Stomach (tissue), 9 donors: ENCODE results near the gene COG5. TPM values are rescaled to one million over a fixed set of nuclear protein-coding genes. Genes with fewer than 3 reads are reported as not detected.
A peak's percentile ranks its signal among the peaks of the same experiment; 100 is the strongest.

Source experiments
- DNase-seq, 2 donors: peaks; one replicate each; pipeline versions ENCODE4 v3.0.0 to v3.0.0-alpha.2; 2013 to 2019
- H3K27ac ChIP-seq, 5 donors: fragments of 200-600 bp in 4 of 5; sonication (generic) in 4 of 5; one replicate each; pipeline ENCODE4 v1.5.1; 2013 to 2019; ENCODE audit warnings: mild to moderate bottlenecking in 1 of 5, moderate library complexity in 1 of 5
- H3K27me3 ChIP-seq, 3 donors: fragments of 200-600 bp; sonication (generic); one replicate each; pipeline ENCODE4 v1.5.1; 2017 to 2019; ENCODE audit warnings: mixed run types in 1 of 3
- H3K36me3 ChIP-seq, 4 donors: fragments of 200-600 bp; sonication (generic); 1 replicate in 3 of 4; 2 replicates in 1 of 4; pipeline ENCODE4 v1.5.1; 2016 to 2019
- H3K4me1 ChIP-seq, 4 donors: fragments of 200-600 bp; sonication (generic); one replicate each; pipeline ENCODE4 v1.5.1; 2016 to 2019
- H3K4me3 ChIP-seq, 4 donors: fragments of 200-600 bp; sonication (generic) in 3 of 4; one replicate each; pipeline ENCODE4 v1.5.1; 2016 to 2019; ENCODE audit warnings: mild to moderate bottlenecking in 1 of 4
- H3K9me3 ChIP-seq, 4 donors: fragments of 200-600 bp; sonication (generic); one replicate each; pipeline ENCODE4 v1.5.1; 2016 to 2019
- CTCF ChIP-seq, 7 experiments: fragments of 450-650 bp in 4 of 7; fragments of 200-600 bp in 3 of 7; sonication (generic) in 3 of 7; IDR thresholded peaks; one replicate each; pipeline ENCODE4 v1.5.1; 2016 to 2019; ENCODE audit warnings: antibody characterized with exemption in 7 of 7, control low read depth in 2 of 7, mild to moderate bottlenecking in 1 of 7
- EP300 ChIP-seq: sonication (generic); formaldehyde crosslinking; IDR thresholded peaks from one replicate; pipeline ENCODE4 v1.6.1; 2017; ENCODE audit warnings: antibody characterized with exemption
- POLR2A ChIP-seq, 4 donors: fragments of 450-650 bp; IDR thresholded peaks; one replicate each; pipeline ENCODE4 v1.6.1; 2016; ENCODE audit warnings: antibody characterized with exemption in 4 of 4, control low read depth in 2 of 4, mild to moderate bottlenecking in 1 of 4, moderate library complexity in 1 of 4
- POLR2AphosphoS5 ChIP-seq, 3 donors: sonication (generic); formaldehyde crosslinking; IDR thresholded peaks; one replicate each; pipeline ENCODE4 v1.6.1; 2016; ENCODE audit warnings: antibody characterized with exemption in 3 of 3
- WGBS, 5 donors: extraction: QIAGEN DNeasy Blood & Tissue Kit in 3 of 5; methylation state at CpG; one replicate each; pipeline versions ENCODE4 v1.1.5 to v1.1.7; 2013 to 2018; 5-methylcytosine and 5-hydroxymethylcytosine counted together
- intact Hi-C: fragments of 100-400 bp; cut with DNase I; formaldehyde crosslinking; loops from one replicate; pipeline ENCODE4 v1.15.1; 2023; ENCODE audit warnings: low total_unique reads
- polyA plus RNA-seq, 3 donors: library from polyadenylated mRNA; stranded (reverse); fragments of 200-250 nt; gene quantifications; one replicate each; pipeline ENCODE4 v1.2.3, GENCODE V29; 2013
- total RNA-seq, 5 donors: library from RNA; depleted of rRNA; stranded (reverse); fragments of >200 nt; gene quantifications; one replicate each; pipeline versions ENCODE4 v1.1.0 to v1.2.3, GENCODE V29; 2014 to 2016
- donor health status: healthy with polysubstance abuse.
- donor health status: Bipolar disorder and iron deficiency.
- donor health status: healthy.

The COG5 gene
- total and polyA plus RNA-seq, 8 donors = 5.2 to 285 (median 17.1) TPM

GRCh38 chr7:107274506-107274905, 289.2 kb downstream of the COG5 start:
- H3K27me3 ChIP-seq = no peaks in the 10 kb centered on the region
- no peak overlapping the region for H3K4me3 ChIP-seq
- H3K27ac ChIP-seq = no peak overlapping the region
- DNase-seq = no peak
- intact Hi-C loops = no loop called here
- H3K9me3 ChIP-seq = no peaks in the 10 kb centered on the region
- H3K4me1 ChIP-seq = no peaks in the 10 kb centered on the region
- peaks cover 0 to 17% (median 8%) of the 10 kb centered on the region in 4 donors for H3K36me3 ChIP-seq
- TF ChIP-seq POLR2AphosphoS5 (IDR thresholded peaks at IDR 0.05) (no peak), EP300 (no peak), CTCF (IDR thresholded peaks at IDR 0.05) (no peak), POLR2A (IDR thresholded peaks at IDR 0.05) (no peak)
- 87 to 98% (median 97%) methylated on average over 5 of the region's 5 CpGs for WGBS, 5 donors

- Histone ChIP-seq H3K4me1 (no peaks in the 10 kb centered on the region), H3K27me3 (no peaks in the 10 kb centered on the region), H3K4me3 (no peak overlapping the region), H3K9me3 (no peaks in the 10 kb centered on the region), H3K27ac (no peak overlapping the region), H3K36me3 (peaks cover 0 to 19% (median 8%) of the 10 kb centered on the region in 4 donors)
- TF ChIP-seq CTCF (IDR thresholded peaks at IDR 0.05) (no peak), POLR2AphosphoS5 (IDR thresholded peaks at IDR 0.05) (no peak), POLR2A (IDR thresholded peaks at IDR 0.05) (no peak), EP300 (no peak)
- WGBS, 5 donors = 88 to 99% (median 92%) methylated on average over 3 of the region's 3 CpGs
- intact Hi-C loops = no loop called here
- DNase-seq = peak in 1 of 2 donors; percentile 3
These were observed 293.9 kb downstream of the COG5 start for GRCh38 chr7:107269790-107270189.

- DNase-seq = no peak
- intact Hi-C loops = no loop called here
- Histone ChIP-seq H3K4me1 (no peaks in the 10 kb centered on the region), H3K4me3 (no peak overlapping the region), H3K36me3 (peaks cover 0 to 11% (median 6%) of the 10 kb centered on the region in 4 donors), H3K27me3 (no peaks in the 10 kb centered on the region), H3K27ac (no peak overlapping the region), H3K9me3 (no peaks in the 10 kb centered on the region)
- WGBS, 5 donors = 93 to 96% (median 95%) methylated on average over 2 of the region's 2 CpGs
- no peak for TF ChIP-seq POLR2AphosphoS5 (IDR thresholded peaks at IDR 0.05)
- TF ChIP-seq CTCF (IDR thresholded peaks at IDR 0.05) = no peak
- TF ChIP-seq EP300 = no peak
- no peak for TF ChIP-seq POLR2A (IDR thresholded peaks at IDR 0.05)
These were observed 295.1 kb downstream of the COG5 start for GRCh38 chr7:107268594-107268993.

GRCh38 chr7:107267138-107267537, 296.6 kb downstream of the COG5 start:
- H3K27me3 ChIP-seq = no peaks in the 10 kb centered on the region
- intact Hi-C loops = no loop called here
- no peaks in the 10 kb centered on the region for H3K9me3 ChIP-seq
- H3K4me1 ChIP-seq = no peaks in the 10 kb centered on the region
- no peak overlapping the region for H3K4me3 ChIP-seq
- no peak for TF ChIP-seq POLR2AphosphoS5 (IDR thresholded peaks at IDR 0.05)
- TF ChIP-seq CTCF (IDR thresholded peaks at IDR 0.05) = no peak
- TF ChIP-seq EP300 = no peak
- no peak for TF ChIP-seq POLR2A (IDR thresholded peaks at IDR 0.05)
- H3K27ac ChIP-seq = no peak overlapping the region
- no peak for DNase-seq
- WGBS, 5 donors = 67 to 81% (median 74%) methylated on average over 1 of the region's 1 CpG
- peaks cover 0 to 11% (median 6%) of the 10 kb centered on the region in 4 donors for H3K36me3 ChIP-seq
